IMR-90 (cell line): ENCODE results near the gene MRPS5. TPM values are rescaled to one million over a fixed set of nuclear protein-coding genes. Genes with fewer than 3 reads are reported as not detected.

Source experiments
- ATAC-seq: fragments of 200-7000 bp; cut with Tn5 transposase; 2 replicates; pipeline ENCODE4 v1.9.1; 2020; ENCODE audit warnings: low read depth, mild to moderate bottlenecking, moderate library complexity
- BruUV-seq: library from RNA; stranded (reverse); fragments of 400-500 nt; replicated peaks from 2 replicates; lab custom pipeline; 2021; lab: Mats Ljungman, UMichigan
- CTCF ChIA-PET: fragments of 300-600 bp; formaldehyde crosslinking; extraction: SDS; loops from one replicate; lab custom pipeline; 2021; ENCODE audit warnings: antibody characterized with exemption; lab: Yijun Ruan, JAX
- POLR2A ChIA-PET: fragments of 300-600 bp; sonication (Branson Sonifier 250); formaldehyde crosslinking; loops from one replicate; lab custom pipeline; 2022; ENCODE audit warnings: antibody characterized with exemption; ENCODE audit not compliant: unreplicated experiment; lab: Charles Lee
- DNase-seq: peaks from one replicate; pipeline ENCODE4 v3.0.0; 2013
- H2AFZ ChIP-seq: replicated peaks from 2 replicates; pipeline ENCODE3; 2013; ENCODE audit warnings: low read length, mild to moderate bottlenecking; ENCODE audit not compliant: poor library complexity
- H2AK5ac ChIP-seq: 2 replicates; pipeline ENCODE4 v1.6.1; 2013; ENCODE audit warnings: low read depth, low read length, inconsistent platforms
- H2AK9ac ChIP-seq: replicated peaks from 2 replicates; pipeline ENCODE3; 2013; ENCODE audit warnings: mild to moderate bottlenecking, low read depth, low read length, moderate library complexity; ENCODE audit not compliant: poor library complexity
- H2BK120ac ChIP-seq: 2 replicates; pipeline ENCODE4 v1.6.1; 2013; ENCODE audit warnings: low read depth, low read length, inconsistent platforms
- H2BK15ac ChIP-seq: 3 replicates; pipeline ENCODE4 v1.6.1; 2013; ENCODE audit warnings: low read depth, low read length, inconsistent platforms
- H2BK20ac ChIP-seq: 2 replicates; pipeline ENCODE4 v1.6.1; 2013; ENCODE audit warnings: low read depth, mild to moderate bottlenecking, inconsistent platforms, low read length, moderate library complexity
- H2BK5ac ChIP-seq: 2 replicates; pipeline ENCODE4 v1.6.1; 2013; ENCODE audit warnings: mild to moderate bottlenecking, low read depth, low read length, inconsistent platforms; ENCODE audit not compliant: poor library complexity, severe bottlenecking
- H3K14ac ChIP-seq: replicated peaks from 2 replicates; pipeline ENCODE4 v1.6.1; 2013; ENCODE audit warnings: low read depth, low read length, inconsistent platforms
- H3K18ac ChIP-seq: 2 replicates; pipeline ENCODE4 v1.6.1; 2013; ENCODE audit warnings: low read depth, low read length, control low read depth
- H3K23ac ChIP-seq: 2 replicates; pipeline ENCODE4 v1.6.1; 2013; ENCODE audit warnings: low read depth, low read length, inconsistent platforms
- H3K27ac ChIP-seq: 2 replicates; pipeline ENCODE4 v1.5.1; 2013; ENCODE audit warnings: mild to moderate bottlenecking, control low read depth, low read length; ENCODE audit not compliant: insufficient read depth
- H3K27me3 ChIP-seq: 2 replicates; pipeline ENCODE4 v1.6.1; 2013; ENCODE audit warnings: low read length; ENCODE audit not compliant: control insufficient read depth, insufficient read depth
- H3K36me3 ChIP-seq: 2 replicates; pipeline ENCODE4 v1.6.1; 2013; ENCODE audit warnings: low read length, mixed read lengths; ENCODE audit not compliant: control insufficient read depth, insufficient read depth
- H3K4ac ChIP-seq: 2 replicates; pipeline ENCODE4 v1.6.1; 2013; ENCODE audit warnings: low read depth, low read length, inconsistent platforms
- H3K4me1 ChIP-seq: 2 replicates; pipeline ENCODE4 v1.6.1; 2013; ENCODE audit warnings: low read length, mixed read lengths; ENCODE audit not compliant: control insufficient read depth, insufficient read depth
- H3K4me2 ChIP-seq: 2 replicates; pipeline ENCODE4 v1.6.1; 2013; ENCODE audit warnings: low read depth, mild to moderate bottlenecking, control low read depth, low read length, moderate library complexity
- H3K4me3 ChIP-seq: 2 replicates; pipeline ENCODE4 v1.5.1; 2013; ENCODE audit warnings: low read depth, mild to moderate bottlenecking, control low read depth, low read length, moderate library complexity; ENCODE audit not compliant: insufficient read depth
- H3K56ac ChIP-seq: 2 replicates; pipeline ENCODE4 v1.6.1; 2013; ENCODE audit warnings: low read length, inconsistent platforms; ENCODE audit not compliant: insufficient read depth; ENCODE audit errors: extremely low read depth
- H3K79me1 ChIP-seq, 2 experiments: 2 replicates each; pipeline ENCODE4 v1.6.1; 2013; ENCODE audit warnings: low read length in 2 of 2, inconsistent platforms in 1 of 2, low read depth in 1 of 2
- H3K9ac ChIP-seq: 2 replicates; pipeline ENCODE4 v1.6.1; 2013; ENCODE audit warnings: low read depth, low read length, control low read depth
- H3K9me1 ChIP-seq: 2 replicates; pipeline ENCODE4 v1.6.1; 2013; ENCODE audit warnings: low read length, inconsistent platforms; ENCODE audit not compliant: insufficient read depth
- H3K9me3 ChIP-seq: 2 replicates; pipeline ENCODE4 v1.6.1; 2013; ENCODE audit warnings: low read length; ENCODE audit not compliant: control insufficient read depth, insufficient read depth
- H4K20me1 ChIP-seq: 2 replicates; pipeline ENCODE4 v1.6.1; 2013; ENCODE audit warnings: low read length, inconsistent platforms; ENCODE audit not compliant: insufficient read depth
- H4K5ac ChIP-seq: 2 replicates; pipeline ENCODE4 v1.6.1; 2013; ENCODE audit warnings: mild to moderate bottlenecking, low read depth, low read length, control low read depth
- H4K8ac ChIP-seq, 2 experiments: 2 replicates each; pipeline ENCODE4 v1.6.1; 2013; ENCODE audit warnings: low read depth in 2 of 2, low read length in 2 of 2, control low read depth in 1 of 2, inconsistent platforms in 1 of 2
- H4K91ac ChIP-seq: 2 replicates; pipeline ENCODE4 v1.6.1; 2013; ENCODE audit warnings: low read depth, low read length, inconsistent platforms; ENCODE audit not compliant: insufficient read depth
- BHLHE40 ChIP-seq: fragments of 150-350 bp; IDR thresholded peaks from 2 replicates; pipeline ENCODE4 v1.6.1; 2016; ENCODE audit warnings: mild to moderate bottlenecking, low read depth, low read length
- CEBPB ChIP-seq: IDR thresholded peaks from 2 replicates; pipeline ENCODE4 v1.6.1; 2012; ENCODE audit warnings: low read depth, low read length, improper control_type of control experiment
- CHD1 ChIP-seq: IDR thresholded peaks from 2 replicates; pipeline ENCODE4 v1.6.1; 2012; ENCODE audit warnings: low read depth, low read length, improper control_type of control experiment
- CTCF ChIP-seq: conservative IDR thresholded peaks from 2 replicates; pipeline ENCODE4 v1.5.1; 2012; ENCODE audit warnings: mild to moderate bottlenecking, low read depth, low read length, improper control_type of control experiment
- FOS ChIP-seq: fragments of 150-350 bp; IDR thresholded peaks from 2 replicates; pipeline ENCODE4 v1.6.1; 2016; ENCODE audit warnings: low read depth, low read length
- MAFK ChIP-seq: IDR thresholded peaks from 2 replicates; pipeline ENCODE4 v1.6.1; 2012; ENCODE audit warnings: low read depth, low read length, improper control_type of control experiment
- MAZ ChIP-seq: IDR thresholded peaks from 2 replicates; pipeline ENCODE4 v1.6.1; 2012; ENCODE audit warnings: low read depth, mild to moderate bottlenecking, low read length, improper control_type of control experiment, moderate library complexity, borderline replicate concordance
- MXI1 ChIP-seq: IDR thresholded peaks from 2 replicates; pipeline ENCODE4 v1.6.1; 2012; ENCODE audit warnings: low read depth, mild to moderate bottlenecking, low read length, moderate library complexity, borderline replicate concordance
- NFE2L2 ChIP-seq: fragments of 150-350 bp; IDR thresholded peaks from 2 replicates; pipeline ENCODE4 v1.6.1; 2016; ENCODE audit warnings: low read depth, mild to moderate bottlenecking, low read length
- RAD21 ChIP-seq: IDR thresholded peaks from 2 replicates; pipeline ENCODE4 v1.6.1; 2012; ENCODE audit warnings: low read length, improper control_type of control experiment
- RCOR1 ChIP-seq: IDR thresholded peaks from 2 replicates; pipeline ENCODE4 v1.6.1; 2012; ENCODE audit warnings: mild to moderate bottlenecking, low read length, improper control_type of control experiment; ENCODE audit not compliant: insufficient replicate concordance
- RFX5 ChIP-seq: IDR thresholded peaks from 2 replicates; pipeline ENCODE4 v1.8.0; 2012; ENCODE audit warnings: low read depth, mild to moderate bottlenecking, low read length, moderate library complexity
- SMC3 ChIP-seq: fragments of 150-350 bp; IDR thresholded peaks from 2 replicates; pipeline ENCODE4 v1.6.1; 2016; ENCODE audit warnings: low read depth, mild to moderate bottlenecking, antibody characterized with exemption, low read length, moderate library complexity
- USF2 ChIP-seq: fragments of 150-350 bp; IDR thresholded peaks from 2 replicates; pipeline ENCODE4 v1.6.1; 2017; ENCODE audit warnings: mild to moderate bottlenecking, antibody characterized with exemption, low read length, low read depth
- WGBS, 2 experiments: methylation state at CpG; one replicate each; pipeline versions ENCODE4 v1.1.5 to v1.1.7; 2013; ENCODE audit warnings: missing lambda C conversion rate in 2 of 2; ENCODE audit not compliant: insufficient read length in 1 of 2; ENCODE audit errors: extremely low coverage in 2 of 2; 5-methylcytosine and 5-hydroxymethylcytosine counted together
- dilution Hi-C: fragments of 300-500 bp; cut with HindIII; formaldehyde crosslinking; loops from one replicate; pipeline ENCODE4 v1.14.3; 2018; ENCODE audit warnings: low sequenced_read_pairs; ENCODE audit not compliant: unreplicated experiment
- in situ Hi-C: fragments of 300-500 bp; cut with MboI; formaldehyde crosslinking; loops from 3 replicates; pipeline ENCODE4 v1.14.3; 2019; ENCODE audit warnings: low sequenced_read_pairs, inconsistent platforms, mixed read lengths
- intact Hi-C: fragments of 100-400 bp; cut with micrococcal nuclease; formaldehyde crosslinking; loops from 2 replicates; pipeline ENCODE4 v1.10.0; 2022
- polyA plus RNA-seq, 3 experiments: library from polyadenylated mRNA; depleted of rRNA; stranded (reverse); fragments of >200 nt; gene quantifications; 2 replicates each; pipeline ENCODE4 v1.2.3, GENCODE V29; 2012; ENCODE audit warnings: low replicate concordance in 1 of 3
- total RNA-seq: library from RNA; depleted of rRNA; stranded (reverse); fragments of >200 nt; gene quantifications from 2 replicates; pipeline ENCODE4 v1.2.3, GENCODE V29; 2012

MRPS5 gene
- total and polyA plus RNA-seq, 2 of the 4 experiments (the other 2 are of a cell fraction): 27.6 to 44.1 TPM

GRCh38 chr2:95038635-95039298 is 82.8 kb downstream of the MRPS5 start:
- Histone ChIP-seq H3K14ac (no peak overlapping the region), H3K4ac (no peak overlapping the region), H2AK5ac (no peak overlapping the region), H3K4me3 (no peak overlapping the region), H4K5ac (no peak overlapping the region), H2BK120ac (no peak overlapping the region), H2BK20ac (no peak overlapping the region), H3K9me1 (0 out of 2 replicates have a peak, but pooled peaks cover 2% of the 10 kb centered on the region), H4K20me1 (peaks cover 4% of the 10 kb centered on the region; the same call in 1 of the 2 replicates), H3K4me2 (no peak overlapping the region), H3K56ac (no peak overlapping the region), H4K91ac (no peak overlapping the region), H4K8ac (no peak overlapping the region), H2AK9ac (no peak overlapping the region), H3K4me1 (peaks cover 13% of the 10 kb centered on the region), H3K23ac (no peak overlapping the region), H3K79me1 (no peaks in the 10 kb centered on the region), H3K9me3 (no peaks in the 10 kb centered on the region), H3K27me3 (peaks cover 12% of the 10 kb centered on the region; the same call in 1 of the 2 replicates), H3K36me3 (no peaks in the 10 kb centered on the region), H3K27ac (no peak overlapping the region), H2AFZ (no peak overlapping the region), H2BK15ac (no peak overlapping the region), H3K18ac (no peak overlapping the region), H2BK5ac (no peak overlapping the region), H3K9ac (no peak overlapping the region)
- no TSS peak for BruUV-seq
- no peak for DNase-seq
- TF ChIP-seq RFX5 (no peak), FOS (no peak), USF2 (no peak), SMC3 (no peak), RCOR1 (no peak), CHD1 (no peak), CEBPB (no peak), MXI1 (no peak), NFE2L2 (no peak), RAD21 (no peak), BHLHE40 (no peak), CTCF (no peak), MAZ (no peak), MAFK (no peak)
- ChIA-PET CTCF (no interaction called here), POLR2A (no interaction called here)
- WGBS, 2 experiments: 89% methylated on average over 2 of the region's 4 CpGs; no CpG with 5 or more reads in 1 of the 2 experiments
- intact Hi-C loops: no loop called here
- ATAC-seq: no peak
- in situ Hi-C loops: no loop called here
- dilution Hi-C loops: no loop called here
